WTC11 (cell line): Measurements from ENCODE around the gene IGFBPL1. TPM values are rescaled to one million over a fixed set of nuclear protein-coding genes. Genes with fewer than 3 reads are reported as not detected.

Experiments
- ATAC-seq: fragments of 200-7000 bp; cut with Tn5 transposase; 2 replicates; pipeline ENCODE4 v1.10.0; 2021; ENCODE audit warnings: mild to moderate bottlenecking, moderate library complexity
- CTCF ChIA-PET: fragments of 300-600 bp; sonication (Branson Sonifier 250); formaldehyde crosslinking; loops from one replicate; lab custom pipeline; 2021; ENCODE audit warnings: antibody characterized with exemption; lab: Charles Lee
- POLR2A ChIA-PET: fragments of 350-600 bp; sonication (Branson Sonifier 250); formaldehyde crosslinking; loops from one replicate; lab custom pipeline; 2021; ENCODE audit warnings: antibody characterized with exemption; lab: Charles Lee
- DNase-seq: peaks from one replicate; pipeline ENCODE4 v3.0.0; 2021; ENCODE audit warnings: low spot score
- H3K27ac Mint-ChIP-seq: 2 replicates; pipeline ENCODE4 v1.8.0; 2021; ENCODE audit warnings: mixed read lengths
- H3K27me3 Mint-ChIP-seq: 2 replicates; pipeline ENCODE4 v1.8.0; 2021; ENCODE audit warnings: low read depth, mild to moderate bottlenecking, moderate library complexity, mixed read lengths
- H3K36me3 Mint-ChIP-seq: 2 replicates; pipeline ENCODE4 v1.8.0; 2021; ENCODE audit warnings: mixed read lengths
- H3K4me1 Mint-ChIP-seq: 2 replicates; pipeline ENCODE4 v1.8.0; 2022; ENCODE audit warnings: mixed read lengths
- H3K4me3 Mint-ChIP-seq: 2 replicates; pipeline ENCODE4 v1.8.0; 2021; ENCODE audit warnings: mild to moderate bottlenecking, moderate library complexity, mixed read lengths
- H3K9me3 Mint-ChIP-seq: 2 replicates; pipeline ENCODE4 v1.8.0; 2021; ENCODE audit warnings: mixed read lengths
- E2F4 ChIP-seq: sonication (generic); formaldehyde crosslinking; IDR thresholded peaks from 2 replicates; pipeline ENCODE4 v1.8.1; 2022; ENCODE audit warnings: low read depth, mild to moderate bottlenecking, moderate library complexity, missing genetic modification reagents, borderline replicate concordance
- ERG ChIP-seq: fragments of 250-450 bp; sonication (Bioruptor Pico); IDR thresholded peaks from 2 replicates; pipeline ENCODE4 v1.8.0; 2021; ENCODE audit warnings: mild to moderate bottlenecking
- FOXJ3 ChIP-seq: sonication (generic); formaldehyde crosslinking; IDR thresholded peaks from 2 replicates; pipeline ENCODE4 v1.9.0; 2021; ENCODE audit warnings: missing genetic modification reagents, mild to moderate bottlenecking, borderline replicate concordance
- FOXK1 ChIP-seq: sonication (generic); formaldehyde crosslinking; IDR thresholded peaks from 2 replicates; pipeline ENCODE4 v1.8.0; 2022; ENCODE audit warnings: mild to moderate bottlenecking, moderate library complexity, missing genetic modification reagents
- GABPB1 ChIP-seq: sonication (generic); formaldehyde crosslinking; IDR thresholded peaks from 2 replicates; pipeline ENCODE4 v1.8.1; 2023; ENCODE audit warnings: mild to moderate bottlenecking, missing genetic modification reagents
- KAT7 ChIP-seq: sonication (generic); formaldehyde crosslinking; IDR thresholded peaks from 2 replicates; pipeline ENCODE4 v1.8.1; 2023; ENCODE audit warnings: missing genetic modification reagents, mild to moderate bottlenecking, borderline replicate concordance
- NFE2L1 ChIP-seq: sonication (generic); formaldehyde crosslinking; IDR thresholded peaks from 2 replicates; pipeline ENCODE4 v1.8.1; 2023; ENCODE audit warnings: missing genetic modification reagents
- PRRX2 ChIP-seq: fragments of 250-450 bp; sonication (Bioruptor Pico); IDR thresholded peaks from 2 replicates; pipeline ENCODE4 v1.8.0; 2021; ENCODE audit warnings: mild to moderate bottlenecking
- SOX15 ChIP-seq: fragments of 250-450 bp; sonication (Bioruptor Pico); IDR thresholded peaks from 2 replicates; pipeline ENCODE4 v1.9.0; 2021; ENCODE audit warnings: mild to moderate bottlenecking
- ZNF281 ChIP-seq: sonication (generic); formaldehyde crosslinking; IDR thresholded peaks from 2 replicates; pipeline ENCODE4 v1.8.0; 2023; ENCODE audit warnings: mild to moderate bottlenecking, missing genetic modification reagents
- ZNF396 ChIP-seq: fragments of 250-450 bp; sonication (Bioruptor Pico); IDR thresholded peaks from 2 replicates; pipeline ENCODE4 v1.8.0; 2021; ENCODE audit warnings: mild to moderate bottlenecking, moderate library complexity, borderline replicate concordance
- ZNF532 ChIP-seq: fragments of 250-450 bp; sonication (Bioruptor Pico); IDR thresholded peaks from 2 replicates; pipeline ENCODE4 v1.9.0; 2021; ENCODE audit warnings: mild to moderate bottlenecking, borderline replicate concordance
- total RNA-seq: library from RNA; stranded (reverse); gene quantifications from 3 replicates; pipeline ENCODE4 v1.2.3, GENCODE V29; 2021
- TF ChIP-seq, protein P1 (sequence below): sonication (generic); formaldehyde crosslinking; IDR thresholded peaks from 2 replicates; pipeline ENCODE4 v1.8.1; 2023; ENCODE audit warnings: mild to moderate bottlenecking, missing genetic modification reagents

The IGFBPL1 gene
- total RNA-seq, 1 experiment from 2014 or later, result 36.7 TPM

GRCh38 chr9:38436708-38437107, 12.5 kb upstream of the IGFBPL1 start (continued):
- TF ChIP-seq, protein P1, sequence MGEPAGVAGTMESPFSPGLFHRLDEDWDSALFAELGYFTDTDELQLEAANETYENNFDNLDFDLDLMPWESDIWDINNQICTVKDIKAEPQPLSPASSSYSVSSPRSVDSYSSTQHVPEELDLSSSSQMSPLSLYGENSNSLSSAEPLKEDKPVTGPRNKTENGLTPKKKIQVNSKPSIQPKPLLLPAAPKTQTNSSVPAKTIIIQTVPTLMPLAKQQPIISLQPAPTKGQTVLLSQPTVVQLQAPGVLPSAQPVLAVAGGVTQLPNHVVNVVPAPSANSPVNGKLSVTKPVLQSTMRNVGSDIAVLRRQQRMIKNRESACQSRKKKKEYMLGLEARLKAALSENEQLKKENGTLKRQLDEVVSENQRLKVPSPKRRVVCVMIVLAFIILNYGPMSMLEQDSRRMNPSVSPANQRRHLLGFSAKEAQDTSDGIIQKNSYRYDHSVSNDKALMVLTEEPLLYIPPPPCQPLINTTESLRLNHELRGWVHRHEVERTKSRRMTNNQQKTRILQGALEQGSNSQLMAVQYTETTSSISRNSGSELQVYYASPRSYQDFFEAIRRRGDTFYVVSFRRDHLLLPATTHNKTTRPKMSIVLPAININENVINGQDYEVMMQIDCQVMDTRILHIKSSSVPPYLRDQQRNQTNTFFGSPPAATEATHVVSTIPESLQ (CRISPR knock-in tag), result no peak
- TF ChIP-seq ZNF396 (CRISPR knock-in tag), result no peak
- no peak for TF ChIP-seq E2F4 (CRISPR knock-in tag)
- no peak for TF ChIP-seq ZNF532
- TF ChIP-seq NFE2L1 (CRISPR knock-in tag), result no peak
- TF ChIP-seq ERG, result no peak
- TF ChIP-seq ZNF281 (CRISPR knock-in tag), result no peak
- TF ChIP-seq PRRX2 (CRISPR knock-in tag), result no peak
- no peak for TF ChIP-seq KAT7
- TF ChIP-seq, all 79 proteins: peak for 0

- Mint-ChIP-seq H3K4me3 (no peak overlapping the region), H3K9me3 (peaks cover 12% of the 10 kb centered on the region), H3K27me3 (peaks cover 9% of the 10 kb centered on the region; the same call in 1 of the 2 replicates), H3K27ac (no peak overlapping the region), H3K36me3 (0 out of 2 replicates have a peak, but pooled peaks cover 3% of the 10 kb centered on the region), H3K4me1 (peaks cover 27% of the 10 kb centered on the region)
- POLR2A ChIA-PET, result no interaction called here
- CTCF ChIA-PET, result interaction anchor here (1.2 to 3.8 kb wide), 2 partner anchors 18 to 185 kb away, joined by 3 to 26 read pairs; partner anchors contain the start of gene ANKRD18A
- TF ChIP-seq FOXJ3 (CRISPR knock-in tag) (no peak), FOXK1 (CRISPR knock-in tag) (no peak)
- DNase-seq, result no peak
- ATAC-seq, result no peak
Observed at GRCh38 chr9:38435521-38435920, 11.3 kb upstream of the IGFBPL1 start.

- H3K9me3 Mint-ChIP-seq, result peaks cover 16% of the 10 kb centered on the region
- H3K4me3 Mint-ChIP-seq, result no peak overlapping the region
- DNase-seq (no peak), ATAC-seq (peak; percentile 31)
- H3K36me3 Mint-ChIP-seq, result 0 out of 2 replicates have a peak, but pooled peaks cover 3% of the 10 kb centered on the region
- ChIA-PET POLR2A (no interaction called here), CTCF (interaction anchor here (1.2 to 3.8 kb wide), 2 partner anchors 17 to 186 kb away, joined by 3 to 26 read pairs; partner anchors contain the start of gene ANKRD18A)
- TF ChIP-seq GABPB1 (CRISPR knock-in tag) (peak; percentile 90), SOX15 (CRISPR knock-in tag) (no peak)
- peaks cover 11% of the 10 kb centered on the region; the same call in 1 of the 2 replicates for H3K27me3 Mint-ChIP-seq
- peaks cover 24% of the 10 kb centered on the region for H3K4me1 Mint-ChIP-seq
- H3K27ac Mint-ChIP-seq, result no peak overlapping the region
Observed at GRCh38 chr9:38434853-38435252, 10.6 kb upstream of the IGFBPL1 start.
